Iris pigment epithelial cell (primary cell): ENCODE measurements around the gene PLA2G15.
"Not testable (repeated sequence)": the region's sequence is repeated elsewhere in the genome, so short reads cannot be mapped to it uniquely, and the experiment has no call there.

ENCODE experiments used
- DNase-seq: peaks from one replicate; pipeline ENCODE4 v3.0.0-alpha.2; 2011; ENCODE audit warnings: low read depth

PLA2G15 gene

GRCh38 chr16:68279726-68280558 lies 34.8 kb downstream of the PLA2G15 start:
- DNase-seq = no peak

GRCh38 chr16:68281368-68282063 lies 36.3 kb downstream of the PLA2G15 start:
- DNase-seq = no peak

GRCh38 chr16:68282064-68282452 lies 36.9 kb downstream of the PLA2G15 start:
- no peak for DNase-seq

GRCh38 chr16:68283346-68283745 lies 38.2 kb downstream of the PLA2G15 start:
- no peak for DNase-seq

- DNase-seq = no peak
Observed at GRCh38 chr16:68283801-68284598, 38.8 kb downstream of the PLA2G15 start.

GRCh38 chr16:68284847-68285246 lies 39.7 kb downstream of the PLA2G15 start:
- DNase-seq = no peak

- no peak for DNase-seq
Observed at GRCh38 chr16:68285683-68286082, 40.5 kb downstream of the PLA2G15 start.

- DNase-seq = no peak
Observed at GRCh38 chr16:68286153-68287074, 41.2 kb downstream of the PLA2G15 start.

GRCh38 chr16:68287276-68288251 lies 42.4 kb downstream of the PLA2G15 start:
- peak; percentile 90 for DNase-seq

- DNase-seq = no peak
Observed at GRCh38 chr16:68288252-68288650, 43.1 kb downstream of the PLA2G15 start.

GRCh38 chr16:68288796-68289195 lies 43.6 kb downstream of the PLA2G15 start:
- DNase-seq = not testable (repeated sequence)

- DNase-seq = no peak
Observed at GRCh38 chr16:68289202-68289601, 44.0 kb downstream of the PLA2G15 start.

GRCh38 chr16:68289621-68290329 lies 44.6 kb downstream of the PLA2G15 start:
- DNase-seq = peak; percentile 36

- no peak for DNase-seq
Observed at GRCh38 chr16:68290450-68290849, 45.3 kb downstream of the PLA2G15 start.

GRCh38 chr16:68291227-68291626 lies 46.1 kb downstream of the PLA2G15 start:
- DNase-seq = no peak

GRCh38 chr16:68292425-68292824 lies 47.3 kb downstream of the PLA2G15 start:
- no peak for DNase-seq

- no peak for DNase-seq
Observed at GRCh38 chr16:68296291-68296690, 51.1 kb downstream of the PLA2G15 start.

- DNase-seq = no peak
Observed at GRCh38 chr16:68296693-68297092, 51.5 kb downstream of the PLA2G15 start.

- DNase-seq = peak; percentile 55
Observed at GRCh38 chr16:68297908-68298307, 52.7 kb downstream of the PLA2G15 start.

GRCh38 chr16:68298312-68298711 lies 53.1 kb downstream of the PLA2G15 start:
- DNase-seq = no peak
